HepG2 (cell line): ENCODE results near the gene JAZF1. TPM values are rescaled to one million over a fixed set of nuclear protein-coding genes. Genes with fewer than 3 reads are reported as not detected.
A peak's percentile ranks its signal among the peaks of the same experiment; 100 is the strongest.

ENCODE experiments used
- ATAC-seq: fragments of 200-7000 bp; cut with Tn5 transposase; 3 replicates; pipeline ENCODE4 v1.9.1; 2020; ENCODE audit warnings: mild to moderate bottlenecking, moderate library complexity
- BruUV-seq: library from RNA; stranded (reverse); fragments of 400-500 nt; replicated peaks from 2 replicates; lab custom pipeline; 2021; lab: Mats Ljungman, UMichigan
- CTCF ChIA-PET: fragments of 300-600 bp; formaldehyde crosslinking; extraction: SDS; loops from one replicate; lab custom pipeline; 2021; ENCODE audit warnings: low total read pairs, inconsistent platforms, low intra/inter-chr PET ratio; lab: Yijun Ruan, JAX
- POLR2A ChIA-PET: fragments of 350-600 bp; sonication (Branson Sonifier 250); formaldehyde crosslinking; loops from one replicate; lab custom pipeline; 2020; ENCODE audit warnings: antibody characterized with exemption, inconsistent platforms; lab: Yijun Ruan, JAX
- DNase-seq: peaks from one replicate; pipeline ENCODE4 v3.0.0-alpha.2; 2015; ENCODE audit warnings: low spot score
- FAIRE-seq: peaks from 3 replicates; lab custom pipeline; 2011; peaks lifted over from hg19 to GRCh38; lab: Jason Lieb, UNC
- H2AFZ ChIP-seq: one replicate; pipeline ENCODE4 v1.6.1; 2011; ENCODE audit warnings: low read length, inconsistent platforms
- H3K27ac ChIP-seq: fragments of 300-600 bp; 3 replicates; pipeline ENCODE4 v1.8.0; 2011; ENCODE audit warnings: mixed run types, mild to moderate bottlenecking, mixed read lengths, low read length, inconsistent platforms; ENCODE audit not compliant: insufficient read depth; ENCODE audit errors: extremely low read length
- H3K27me3 ChIP-seq, 2 experiments: fragments of 200-600 bp in 1 of 2; 2 replicates in 1 of 2; 3 replicates in 1 of 2; pipeline versions ENCODE4 v1.6.0 to v1.8.0; 2011; ENCODE audit warnings: low read length in 2 of 2, mild to moderate bottlenecking in 2 of 2, moderate library complexity in 2 of 2, inconsistent platforms in 1 of 2; ENCODE audit not compliant: insufficient read depth in 2 of 2, control insufficient read depth in 1 of 2
- H3K36me3 ChIP-seq, 2 experiments: fragments of 200-600 bp in 1 of 2; replicated peaks in 1 of 2; 2 replicates in 1 of 2; 3 replicates in 1 of 2; pipeline versions ENCODE4 v1.5.1 to v1.8.0; 2011; ENCODE audit warnings: low read length in 2 of 2, inconsistent platforms in 1 of 2; ENCODE audit not compliant: insufficient read depth in 2 of 2, control insufficient read depth in 1 of 2
- H3K4me1 ChIP-seq: 2 replicates; pipeline ENCODE4 v1.5.1; 2012; ENCODE audit warnings: low read length, inconsistent platforms; ENCODE audit not compliant: insufficient read depth
- H3K4me2 ChIP-seq: 2 replicates; pipeline ENCODE4 v1.6.0; 2011; ENCODE audit warnings: low read depth, low read length, inconsistent platforms
- H3K4me3 ChIP-seq, 3 experiments: fragments of 200-600 bp in 1 of 3; sonication (generic), shearing (Covaris generic) in 1 of 3; replicated peaks in 1 of 3; 2 replicates each; pipeline ENCODE4 v1.5.1; 2011 to 2016; ENCODE audit warnings: low read length in 3 of 3, inconsistent platforms in 2 of 3, low read depth in 2 of 3, mild to moderate bottlenecking in 2 of 3, control low read depth in 1 of 3, mixed read lengths in 1 of 3; ENCODE audit not compliant: insufficient read depth in 1 of 3
- H3K79me2 ChIP-seq: one replicate; pipeline ENCODE4 v1.6.1; 2011; ENCODE audit warnings: low read length, inconsistent platforms; ENCODE audit not compliant: insufficient read depth
- H3K9ac ChIP-seq: 2 replicates; pipeline ENCODE4 v1.6.0; 2011; ENCODE audit warnings: mild to moderate bottlenecking, low read depth, low read length, inconsistent platforms; ENCODE audit not compliant: insufficient read depth
- H3K9me3 ChIP-seq: 2 replicates; pipeline ENCODE4 v1.5.1; 2012; ENCODE audit warnings: mild to moderate bottlenecking, low read length
- H4K20me1 ChIP-seq: 2 replicates; pipeline ENCODE4 v1.6.0; 2011; ENCODE audit warnings: inconsistent platforms, mild to moderate bottlenecking, low read length, moderate library complexity; ENCODE audit not compliant: insufficient read depth
- FOXP1 ChIP-seq, 2 experiments: fragments of 450-650 bp in 1 of 2; IDR thresholded peaks; 2 replicates each; pipeline ENCODE4 v1.6.1; 2017 to 2018; ENCODE audit warnings: antibody characterized with exemption in 1 of 2
- KLF15 ChIP-seq: sonication (generic); formaldehyde crosslinking; IDR thresholded peaks from 2 replicates; pipeline ENCODE4 v1.8.1; 2023; ENCODE audit warnings: borderline replicate concordance, mild to moderate bottlenecking, inconsistent platforms, missing genetic modification reagents, mixed read lengths
- SCMH1 ChIP-seq: sonication (generic); formaldehyde crosslinking; IDR thresholded peaks from 2 replicates; pipeline ENCODE4 v1.9.0; 2021; ENCODE audit warnings: missing genetic modification reagents, mild to moderate bottlenecking, borderline replicate concordance
- STAG1 ChIP-seq: sonication (generic); formaldehyde crosslinking; IDR thresholded peaks from 2 replicates; pipeline ENCODE4 v1.4.0; 2020; ENCODE audit warnings: missing genetic modification reagents
- ZNF562 ChIP-seq: sonication (generic); formaldehyde crosslinking; IDR thresholded peaks from 2 replicates; pipeline ENCODE4 v1.8.0; 2022; ENCODE audit warnings: missing genetic modification reagents, borderline replicate concordance
- in situ Hi-C: cut with HindIII; loops from 2 replicates; pipeline ENCODE4 v1.10.0; 2017; ENCODE audit warnings: low pct_unique_long_range_greater_than_20kb; ENCODE audit not compliant: extremely low pct_ligation_motif_present
- intact Hi-C: fragments of 100-400 bp; cut with micrococcal nuclease; formaldehyde crosslinking; loops from one replicate; pipeline ENCODE4 v1.10.0; 2022; ENCODE audit not compliant: unreplicated experiment
- polyA plus RNA-seq, 8 experiments: library from polyadenylated mRNA; depleted of rRNA in 3 of 8; stranded (reverse) in 7 of 8; unstranded in 1 of 8; fragments of >200 nt; fragmentation: Illumina TruSeq in 4 of 8; extraction: Trizol in 4 of 8; gene quantifications; 2 replicates each; pipeline versions ENCODE4 v1.2.1 to v1.2.3, GENCODE V29; 2011 to 2016; ENCODE audit warnings: low read depth in 4 of 8, missing spikeins in 1 of 8, mixed read lengths in 1 of 8; ENCODE audit not compliant: insufficient read depth in 1 of 8
- total RNA-seq, 5 experiments: library from RNA; depleted of rRNA; stranded (reverse); fragments of >200 nt; fragmentation: Illumina TruSeq; extraction: Trizol; gene quantifications; 2 replicates each; pipeline ENCODE4 v1.2.3, GENCODE V29; 2016; ENCODE audit warnings: low read depth in 1 of 5
- TF ChIP-seq, protein P1 (sequence below): sonication (generic); formaldehyde crosslinking; conservative IDR thresholded peaks from 2 replicates; pipeline ENCODE4 v1.4.0; 2020; ENCODE audit warnings: mild to moderate bottlenecking, missing genetic modification reagents, moderate library complexity
- TF ChIP-seq, protein P2 (sequence below): sonication (generic); formaldehyde crosslinking; IDR thresholded peaks from 2 replicates; pipeline ENCODE4 v1.4.0; 2020; ENCODE audit warnings: missing genetic modification reagents, borderline replicate concordance
- TF ChIP-seq, protein P3 (sequence below): sonication (generic); formaldehyde crosslinking; IDR thresholded peaks from 2 replicates; pipeline ENCODE4 v1.5.1; 2020; ENCODE audit warnings: missing genetic modification reagents, mild to moderate bottlenecking, borderline replicate concordance
- TF ChIP-seq, protein P4 (sequence below): sonication (generic); formaldehyde crosslinking; IDR thresholded peaks from 2 replicates; pipeline ENCODE4 v1.5.1; 2020; ENCODE audit warnings: mild to moderate bottlenecking, missing genetic modification reagents, moderate library complexity

JAZF1 gene
- total and polyA plus RNA-seq, 2 of the 13 experiments (the other 11 are each of a cell fraction or from before 2014, with no cell fraction given), result not detected

DNA sequence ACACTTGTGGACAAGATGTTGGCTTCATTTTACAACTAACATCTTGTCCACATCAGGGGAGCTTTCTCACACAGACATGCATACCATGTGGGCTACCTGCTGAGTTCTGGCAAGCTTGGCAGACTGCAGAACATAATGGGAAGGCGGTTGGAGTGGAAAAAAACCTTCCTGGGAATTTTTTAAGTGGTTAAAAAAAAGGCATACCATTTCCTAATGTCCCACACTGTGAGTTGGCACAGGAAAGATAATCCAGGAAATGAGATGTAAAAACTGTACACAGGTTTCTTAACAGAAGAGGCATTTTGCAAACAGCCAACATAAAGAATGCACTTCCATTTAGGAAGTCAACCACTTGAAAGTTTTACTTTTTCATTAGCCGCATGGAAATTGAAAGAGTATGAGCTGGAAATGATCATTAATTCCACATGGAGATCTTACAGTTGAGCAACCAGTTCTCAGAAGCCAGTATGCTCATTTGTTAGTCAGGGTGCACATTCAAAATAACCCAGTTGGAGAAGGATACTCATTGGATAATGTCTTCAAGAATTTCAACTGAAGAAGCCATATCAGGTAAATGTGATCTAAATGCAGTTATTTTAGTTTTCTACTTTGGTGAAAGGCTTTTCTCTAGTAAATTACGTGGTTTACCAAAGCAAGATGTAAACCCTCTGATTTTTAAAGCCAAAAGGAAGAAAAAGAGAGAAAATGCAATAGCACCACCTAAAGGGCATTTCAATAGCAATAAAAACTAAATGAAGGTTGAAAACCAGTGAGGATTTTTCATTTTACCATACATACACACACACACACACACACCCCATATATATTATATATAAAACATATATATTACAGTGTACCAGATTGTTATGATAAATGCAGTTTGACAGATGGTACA, 246.7 kb downstream of the JAZF1 start (continued):
- TF ChIP-seq, protein P1, sequence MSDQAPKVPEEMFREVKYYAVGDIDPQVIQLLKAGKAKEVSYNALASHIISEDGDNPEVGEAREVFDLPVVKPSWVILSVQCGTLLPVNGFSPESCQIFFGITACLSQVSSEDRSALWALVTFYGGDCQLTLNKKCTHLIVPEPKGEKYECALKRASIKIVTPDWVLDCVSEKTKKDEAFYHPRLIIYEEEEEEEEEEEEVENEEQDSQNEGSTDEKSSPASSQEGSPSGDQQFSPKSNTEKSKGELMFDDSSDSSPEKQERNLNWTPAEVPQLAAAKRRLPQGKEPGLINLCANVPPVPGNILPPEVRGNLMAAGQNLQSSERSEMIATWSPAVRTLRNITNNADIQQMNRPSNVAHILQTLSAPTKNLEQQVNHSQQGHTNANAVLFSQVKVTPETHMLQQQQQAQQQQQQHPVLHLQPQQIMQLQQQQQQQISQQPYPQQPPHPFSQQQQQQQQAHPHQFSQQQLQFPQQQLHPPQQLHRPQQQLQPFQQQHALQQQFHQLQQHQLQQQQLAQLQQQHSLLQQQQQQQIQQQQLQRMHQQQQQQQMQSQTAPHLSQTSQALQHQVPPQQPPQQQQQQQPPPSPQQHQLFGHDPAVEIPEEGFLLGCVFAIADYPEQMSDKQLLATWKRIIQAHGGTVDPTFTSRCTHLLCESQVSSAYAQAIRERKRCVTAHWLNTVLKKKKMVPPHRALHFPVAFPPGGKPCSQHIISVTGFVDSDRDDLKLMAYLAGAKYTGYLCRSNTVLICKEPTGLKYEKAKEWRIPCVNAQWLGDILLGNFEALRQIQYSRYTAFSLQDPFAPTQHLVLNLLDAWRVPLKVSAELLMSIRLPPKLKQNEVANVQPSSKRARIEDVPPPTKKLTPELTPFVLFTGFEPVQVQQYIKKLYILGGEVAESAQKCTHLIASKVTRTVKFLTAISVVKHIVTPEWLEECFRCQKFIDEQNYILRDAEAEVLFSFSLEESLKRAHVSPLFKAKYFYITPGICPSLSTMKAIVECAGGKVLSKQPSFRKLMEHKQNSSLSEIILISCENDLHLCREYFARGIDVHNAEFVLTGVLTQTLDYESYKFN (CRISPR knock-in tag), result no peak
- TF ChIP-seq STAG1 (CRISPR knock-in tag), result peak; percentile 36
- TF ChIP-seq, protein P2, sequence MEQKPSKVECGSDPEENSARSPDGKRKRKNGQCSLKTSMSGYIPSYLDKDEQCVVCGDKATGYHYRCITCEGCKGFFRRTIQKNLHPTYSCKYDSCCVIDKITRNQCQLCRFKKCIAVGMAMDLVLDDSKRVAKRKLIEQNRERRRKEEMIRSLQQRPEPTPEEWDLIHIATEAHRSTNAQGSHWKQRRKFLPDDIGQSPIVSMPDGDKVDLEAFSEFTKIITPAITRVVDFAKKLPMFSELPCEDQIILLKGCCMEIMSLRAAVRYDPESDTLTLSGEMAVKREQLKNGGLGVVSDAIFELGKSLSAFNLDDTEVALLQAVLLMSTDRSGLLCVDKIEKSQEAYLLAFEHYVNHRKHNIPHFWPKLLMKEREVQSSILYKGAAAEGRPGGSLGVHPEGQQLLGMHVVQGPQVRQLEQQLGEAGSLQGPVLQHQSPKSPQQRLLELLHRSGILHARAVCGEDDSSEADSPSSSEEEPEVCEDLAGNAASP (CRISPR knock-in tag), result no peak

DNA sequence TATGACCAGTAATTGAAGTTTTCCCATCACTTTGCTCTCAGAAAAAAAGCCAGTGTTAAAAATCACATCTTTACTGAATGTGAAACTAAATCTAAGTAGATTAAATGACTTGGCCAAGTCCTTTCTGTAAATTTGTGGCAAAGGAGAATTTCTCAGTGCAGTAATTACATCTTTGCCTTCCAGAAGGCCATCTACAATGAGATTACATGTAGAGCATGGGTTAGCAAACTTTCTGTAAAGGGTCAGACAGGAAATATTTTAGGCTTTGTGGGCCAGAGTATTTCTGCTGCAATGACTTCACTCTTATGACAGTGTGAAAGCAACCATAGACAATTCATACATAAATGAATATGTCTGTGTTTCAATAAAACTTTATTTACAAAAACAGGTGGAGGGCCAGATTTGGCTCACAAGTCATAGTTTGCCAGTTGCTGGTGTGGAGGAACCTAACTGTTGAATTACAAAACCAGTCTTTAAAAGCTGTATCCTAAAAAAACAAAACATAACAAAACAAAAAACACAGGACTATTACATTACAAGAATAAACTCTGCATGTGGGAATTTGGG, 249.6 kb downstream of the JAZF1 start:
- no peak overlapping the region for H3K9ac ChIP-seq
- no peak for DNase-seq
- H3K4me3 ChIP-seq, result no peak overlapping the region
- H3K4me2 ChIP-seq, result no peak overlapping the region
- ChIA-PET CTCF (no interaction called here), POLR2A (no interaction called here)
- no peak for FAIRE-seq
- H4K20me1 ChIP-seq, result no peaks in the 10 kb centered on the region
- no peaks in the 10 kb centered on the region for H3K9me3 ChIP-seq
- no peaks in the 10 kb centered on the region for H3K4me1 ChIP-seq
- in situ Hi-C loops (no loop called here), intact Hi-C loops (no loop called here)
- no peaks in the 10 kb centered on the region for H3K79me2 ChIP-seq
- no TSS peak for BruUV-seq
- no peak overlapping the region for H2AFZ ChIP-seq
- no peak for ATAC-seq
- no peak overlapping the region for H3K27ac ChIP-seq
- no peaks in the 10 kb centered on the region for H3K36me3 ChIP-seq
- H3K27me3 ChIP-seq, result peaks cover 0 to 1% of the 10 kb centered on the region in 2 experiments; a peak in 1 of 5 replicates
- TF ChIP-seq, protein P3, sequence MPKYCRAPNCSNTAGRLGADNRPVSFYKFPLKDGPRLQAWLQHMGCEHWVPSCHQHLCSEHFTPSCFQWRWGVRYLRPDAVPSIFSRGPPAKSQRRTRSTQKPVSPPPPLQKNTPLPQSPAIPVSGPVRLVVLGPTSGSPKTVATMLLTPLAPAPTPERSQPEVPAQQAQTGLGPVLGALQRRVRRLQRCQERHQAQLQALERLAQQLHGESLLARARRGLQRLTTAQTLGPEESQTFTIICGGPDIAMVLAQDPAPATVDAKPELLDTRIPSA, result no peak
- TF ChIP-seq, protein P4, sequence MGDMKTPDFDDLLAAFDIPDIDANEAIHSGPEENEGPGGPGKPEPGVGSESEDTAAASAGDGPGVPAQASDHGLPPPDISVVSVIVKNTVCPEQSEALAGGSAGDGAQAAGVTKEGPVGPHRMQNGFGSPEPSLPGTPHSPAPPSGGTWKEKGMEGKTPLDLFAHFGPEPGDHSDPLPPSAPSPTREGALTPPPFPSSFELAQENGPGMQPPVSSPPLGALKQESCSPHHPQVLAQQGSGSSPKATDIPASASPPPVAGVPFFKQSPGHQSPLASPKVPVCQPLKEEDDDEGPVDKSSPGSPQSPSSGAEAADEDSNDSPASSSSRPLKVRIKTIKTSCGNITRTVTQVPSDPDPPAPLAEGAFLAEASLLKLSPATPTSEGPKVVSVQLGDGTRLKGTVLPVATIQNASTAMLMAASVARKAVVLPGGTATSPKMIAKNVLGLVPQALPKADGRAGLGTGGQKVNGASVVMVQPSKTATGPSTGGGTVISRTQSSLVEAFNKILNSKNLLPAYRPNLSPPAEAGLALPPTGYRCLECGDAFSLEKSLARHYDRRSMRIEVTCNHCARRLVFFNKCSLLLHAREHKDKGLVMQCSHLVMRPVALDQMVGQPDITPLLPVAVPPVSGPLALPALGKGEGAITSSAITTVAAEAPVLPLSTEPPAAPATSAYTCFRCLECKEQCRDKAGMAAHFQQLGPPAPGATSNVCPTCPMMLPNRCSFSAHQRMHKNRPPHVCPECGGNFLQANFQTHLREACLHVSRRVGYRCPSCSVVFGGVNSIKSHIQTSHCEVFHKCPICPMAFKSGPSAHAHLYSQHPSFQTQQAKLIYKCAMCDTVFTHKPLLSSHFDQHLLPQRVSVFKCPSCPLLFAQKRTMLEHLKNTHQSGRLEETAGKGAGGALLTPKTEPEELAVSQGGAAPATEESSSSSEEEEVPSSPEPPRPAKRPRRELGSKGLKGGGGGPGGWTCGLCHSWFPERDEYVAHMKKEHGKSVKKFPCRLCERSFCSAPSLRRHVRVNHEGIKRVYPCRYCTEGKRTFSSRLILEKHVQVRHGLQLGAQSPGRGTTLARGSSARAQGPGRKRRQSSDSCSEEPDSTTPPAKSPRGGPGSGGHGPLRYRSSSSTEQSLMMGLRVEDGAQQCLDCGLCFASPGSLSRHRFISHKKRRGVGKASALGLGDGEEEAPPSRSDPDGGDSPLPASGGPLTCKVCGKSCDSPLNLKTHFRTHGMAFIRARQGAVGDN (CRISPR knock-in tag), result no peak
- no peak for TF ChIP-seq ZNF562 (CRISPR knock-in tag)
- no peak for TF ChIP-seq SCMH1 (CRISPR knock-in tag)
- no peak for TF ChIP-seq KLF15 (CRISPR knock-in tag)
- TF ChIP-seq FOXP1 (IDR thresholded peaks at IDR 0.05), result no peak
- no peak for TF ChIP-seq FOXP1 (CRISPR knock-in tag; IDR thresholded peaks at IDR 0.05)
